NCI-H1417 (cell line): ENCODE results near the gene PRELID1.

Source experiments
- DNase-seq, 3 experiments: peaks; one replicate each; lab custom pipeline; 2025; lab: John Stamatoyannopoulos, UW

PRELID1 gene

DNA sequence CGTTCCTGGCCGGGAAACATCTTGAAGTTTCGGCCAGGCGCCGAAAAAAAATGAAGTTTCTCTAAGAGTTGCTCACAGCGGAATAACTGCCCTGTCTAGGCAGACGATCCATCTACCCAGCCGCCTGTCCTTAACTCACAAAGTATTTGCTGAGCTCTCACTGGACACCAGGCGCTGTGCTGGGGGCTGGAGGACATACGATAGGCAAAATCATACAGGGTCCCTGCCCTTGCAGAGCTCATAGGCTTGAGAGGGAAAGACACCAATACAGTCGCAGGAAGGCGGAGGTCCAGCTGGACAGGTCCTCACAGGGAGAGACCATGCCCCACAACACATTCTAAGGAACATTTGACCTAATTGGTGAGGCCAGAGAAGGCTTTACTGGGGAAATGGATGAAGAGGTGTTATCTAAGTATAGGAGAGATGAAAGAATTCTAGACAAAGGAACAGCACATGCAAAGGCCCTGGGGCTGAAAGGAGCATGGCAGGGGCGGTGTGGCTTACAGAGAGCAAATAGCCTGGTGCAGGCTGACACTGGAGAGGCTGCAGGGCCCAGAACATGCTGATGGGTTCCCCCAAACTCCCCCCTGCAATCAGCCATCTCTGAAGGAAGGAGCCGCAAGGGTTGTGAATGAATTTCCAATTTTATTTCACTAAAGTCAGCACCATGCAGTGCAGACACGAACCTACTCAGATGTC, 10.1 kb downstream of the PRELID1 start:
- no peak for DNase-seq

DNA sequence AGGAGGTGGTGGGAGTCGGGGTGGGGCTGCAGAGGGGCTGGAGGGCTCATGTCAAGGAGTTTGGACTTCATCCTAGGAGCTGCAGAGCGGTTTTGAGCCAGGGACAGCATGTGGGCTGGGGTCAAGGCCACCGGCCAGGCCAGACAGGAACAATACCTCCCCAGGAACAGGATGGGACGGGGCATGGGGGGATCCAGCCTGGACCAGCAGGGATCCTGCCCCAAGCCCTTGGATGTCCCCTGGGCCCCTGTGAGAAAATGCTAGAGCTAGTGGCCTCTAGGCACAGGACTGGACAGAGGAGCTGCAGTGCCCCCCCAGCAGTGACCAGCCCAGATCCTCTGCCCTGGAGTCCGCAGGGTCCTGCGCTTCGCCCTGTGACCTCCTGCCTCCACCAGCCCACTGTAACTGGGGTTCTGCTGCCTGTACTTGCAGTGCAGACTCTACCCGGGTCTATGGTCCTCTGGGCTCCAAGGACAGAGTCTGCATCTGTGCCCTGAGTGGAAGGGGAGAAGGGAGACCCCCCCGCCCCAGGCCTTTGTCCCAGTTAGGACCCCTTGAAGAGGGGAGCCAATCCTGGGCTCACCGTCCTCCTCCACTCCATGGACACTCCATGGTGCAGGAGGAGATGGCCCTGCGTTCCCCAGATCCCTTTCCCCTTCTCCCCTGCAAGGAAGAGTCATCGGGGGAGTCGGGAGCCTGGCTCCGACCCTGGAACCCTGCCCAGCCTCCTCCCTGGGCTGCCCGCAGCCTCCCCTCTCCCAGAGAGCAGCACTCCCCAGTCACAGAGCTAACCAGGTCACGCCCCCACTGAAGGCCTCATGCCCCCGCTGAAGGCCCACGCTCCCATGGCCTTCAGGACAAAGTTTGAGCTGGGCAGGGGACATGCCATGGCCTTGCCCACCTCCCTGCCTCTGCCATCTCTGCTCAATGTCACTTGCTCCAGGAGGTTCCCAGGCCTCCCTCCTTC, 11.1 kb downstream of the PRELID1 start:
- DNase-seq: no peak

DNA sequence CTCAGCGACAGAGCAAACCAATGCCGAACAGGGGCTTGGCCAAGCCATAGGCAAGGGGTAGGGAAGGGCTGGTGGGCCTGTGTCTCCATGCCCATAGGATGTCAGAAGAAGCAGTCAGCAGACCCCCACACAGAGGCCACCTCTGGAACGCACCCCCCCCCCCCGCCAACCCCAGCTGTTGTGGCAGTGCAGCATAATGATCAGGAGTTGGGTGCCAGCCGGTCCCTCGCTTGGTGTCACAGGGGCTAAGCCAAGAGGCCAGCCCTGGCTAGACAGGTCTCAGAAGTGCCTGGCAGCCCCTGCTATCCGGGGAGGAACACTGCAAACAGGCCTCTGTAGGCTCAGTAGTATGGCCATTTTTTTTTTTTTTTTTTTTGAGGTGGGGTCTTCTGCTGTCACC, 11.8 kb downstream of the PRELID1 start:
- DNase-seq: no peak

DNA sequence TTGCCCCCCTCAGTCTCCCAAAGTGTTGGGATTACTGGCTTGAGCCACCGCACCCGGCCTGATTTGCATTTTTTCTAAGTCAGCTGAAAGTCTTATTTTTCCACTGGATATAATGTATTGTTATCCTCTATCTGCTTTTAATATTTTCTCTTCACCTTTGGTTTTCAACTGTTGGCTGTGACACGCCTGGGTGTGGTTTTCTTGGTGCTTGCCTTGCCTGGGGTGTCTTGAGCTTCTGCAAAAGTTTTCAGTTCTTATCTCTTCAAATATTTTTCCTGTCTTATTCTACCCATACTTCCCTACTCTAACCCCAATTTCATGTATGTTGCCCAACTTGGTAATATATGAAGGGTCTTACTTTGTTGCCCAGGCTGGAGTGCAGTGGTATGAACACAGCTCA, 12.4 kb downstream of the PRELID1 start:
- DNase-seq: no peak

DNA sequence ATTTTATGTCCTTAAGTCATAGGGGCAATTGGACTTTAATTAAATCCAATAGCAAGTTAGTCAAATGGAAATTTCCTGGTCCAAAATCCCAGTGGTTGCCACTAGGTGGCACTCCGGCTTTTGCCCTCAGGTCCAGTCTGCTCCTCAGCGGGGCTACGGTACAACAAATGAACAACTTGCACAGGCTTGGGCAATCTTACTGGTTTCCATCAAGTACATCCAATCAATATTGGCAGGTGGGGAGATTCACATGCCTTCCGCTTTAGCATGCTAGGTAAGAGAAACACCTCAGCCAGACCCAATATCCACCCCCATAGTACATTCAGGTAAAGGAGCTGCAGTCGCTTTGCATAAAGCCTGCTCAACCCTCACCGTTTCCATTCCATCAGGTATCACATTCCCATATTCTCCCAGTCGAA, 14.4 kb downstream of the PRELID1 start:
- DNase-seq: peak; percentile 33 to 73 (median 64)

DNA sequence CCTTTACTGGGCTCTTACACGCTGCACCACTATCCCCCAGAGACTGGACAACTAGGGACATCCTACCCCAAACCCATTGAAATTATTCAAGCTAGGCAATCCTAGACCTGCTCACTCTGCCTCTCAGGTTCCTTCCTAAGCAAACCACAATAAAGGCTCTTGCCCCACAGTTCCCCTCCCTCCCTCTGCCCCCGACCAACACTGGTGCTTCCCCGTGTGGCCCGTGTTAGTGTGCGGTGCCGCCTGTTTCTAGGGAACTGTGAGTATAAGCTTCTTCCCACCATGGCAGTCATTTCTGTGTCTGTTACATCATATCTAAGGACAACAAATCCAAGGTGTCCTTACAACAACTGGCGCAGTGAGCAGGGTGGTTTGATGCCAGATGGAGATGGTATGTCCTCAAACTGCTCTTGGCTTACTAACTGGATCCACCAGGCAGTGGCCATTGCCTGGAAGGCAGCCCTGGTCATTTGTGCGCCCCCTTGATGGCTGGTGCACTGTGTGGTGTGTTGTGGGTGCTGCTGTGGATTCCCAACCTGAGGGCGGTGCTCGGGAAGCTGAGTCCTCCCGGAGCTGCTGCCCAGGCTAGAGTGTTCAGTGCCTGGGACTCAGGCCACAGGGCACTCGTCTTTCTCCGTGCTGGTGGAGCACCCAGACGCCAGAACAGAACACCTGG, 16.5 kb downstream of the PRELID1 start:
- no peak for DNase-seq

DNA sequence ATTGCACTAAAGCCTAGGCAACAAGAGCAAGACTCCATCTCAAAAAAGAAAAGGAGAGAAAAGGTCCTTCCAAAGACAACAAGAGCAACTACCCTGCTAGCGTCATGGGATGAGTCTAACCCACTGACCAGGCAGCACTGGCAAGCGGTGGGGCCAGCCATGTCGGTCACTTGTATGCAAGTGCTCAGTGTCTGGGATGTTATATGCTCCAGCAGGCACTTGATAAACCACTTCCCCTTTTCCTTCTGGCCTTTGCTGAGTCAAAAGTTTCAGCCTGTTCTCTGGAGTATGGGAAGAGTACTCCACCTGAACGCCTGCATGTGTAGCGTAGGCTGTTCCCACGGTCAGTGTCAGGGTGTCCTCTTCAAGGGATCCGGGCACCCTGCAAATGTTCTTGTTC, 17.3 kb downstream of the PRELID1 start:
- no peak for DNase-seq

DNA sequence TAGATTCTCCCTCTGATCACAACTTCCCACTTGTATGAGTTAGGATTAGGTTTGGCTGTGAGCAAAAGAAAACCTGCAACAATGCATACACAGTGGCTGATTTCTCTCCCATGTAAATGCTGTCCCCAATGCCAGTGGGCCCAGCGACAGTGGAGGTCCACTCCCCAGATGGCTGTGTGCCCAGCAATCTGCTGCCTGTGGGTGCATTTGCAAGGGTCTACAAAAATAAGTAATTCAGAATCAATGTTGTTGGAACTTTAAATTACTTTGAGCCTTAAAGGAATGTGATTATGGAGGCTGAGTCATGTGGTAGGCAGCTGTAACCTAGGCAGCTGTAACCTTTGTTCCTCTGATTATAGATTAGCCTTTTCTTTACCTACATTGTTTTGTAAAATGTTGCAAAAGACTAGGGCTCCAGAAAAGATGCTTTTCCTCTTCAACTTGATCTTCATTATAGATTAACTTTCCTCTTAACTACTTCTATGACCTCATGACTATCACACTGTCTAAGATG, 22.3 kb downstream of the PRELID1 start:
- no peak for DNase-seq

DNA sequence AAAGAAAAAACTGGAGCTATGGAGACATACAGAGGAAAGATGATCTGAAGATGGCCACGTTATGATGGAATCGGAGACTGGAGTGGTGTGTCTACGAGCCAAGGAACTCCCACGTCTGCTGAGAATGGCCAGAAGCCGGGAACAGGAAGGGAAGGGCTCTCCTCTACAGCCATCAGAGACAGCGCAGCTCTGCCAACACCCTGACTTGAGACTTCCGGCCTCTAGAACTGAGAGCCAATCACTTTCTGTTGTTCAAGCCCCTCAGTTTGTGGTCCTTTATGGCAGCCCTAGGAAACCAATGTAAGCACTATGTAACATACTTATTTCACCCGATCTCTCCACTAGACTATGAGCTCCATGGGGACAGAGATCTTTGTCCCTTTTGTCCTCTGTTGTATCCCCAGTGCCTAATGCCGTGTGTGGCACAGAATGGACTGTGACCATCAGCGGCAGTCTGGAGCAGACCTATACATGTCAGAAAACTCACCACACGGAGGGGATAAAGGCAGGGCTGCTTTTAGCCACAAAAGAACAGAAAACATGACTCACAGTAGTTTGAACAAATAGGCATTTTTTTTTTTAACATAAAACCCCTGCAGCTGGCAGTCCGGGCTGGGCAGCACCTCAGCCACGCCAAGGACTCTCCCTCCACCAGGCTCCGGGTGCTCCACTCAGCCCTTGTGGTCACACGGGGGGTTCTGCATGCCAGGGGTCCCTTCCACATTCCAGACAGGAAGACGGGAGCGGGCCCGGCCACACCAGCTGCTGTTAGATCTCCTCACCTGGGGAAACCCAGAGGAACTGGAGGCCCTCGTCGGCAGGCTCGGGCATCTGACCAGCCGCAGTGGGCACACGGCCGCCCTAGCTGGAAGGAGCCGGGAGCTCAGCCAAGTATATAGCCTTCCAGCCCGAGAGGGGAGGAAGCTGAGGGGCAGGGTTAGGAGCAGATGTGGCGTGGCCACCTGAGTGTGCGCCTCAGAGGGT, 24.2 kb downstream of the PRELID1 start:
- no peak for DNase-seq

DNA sequence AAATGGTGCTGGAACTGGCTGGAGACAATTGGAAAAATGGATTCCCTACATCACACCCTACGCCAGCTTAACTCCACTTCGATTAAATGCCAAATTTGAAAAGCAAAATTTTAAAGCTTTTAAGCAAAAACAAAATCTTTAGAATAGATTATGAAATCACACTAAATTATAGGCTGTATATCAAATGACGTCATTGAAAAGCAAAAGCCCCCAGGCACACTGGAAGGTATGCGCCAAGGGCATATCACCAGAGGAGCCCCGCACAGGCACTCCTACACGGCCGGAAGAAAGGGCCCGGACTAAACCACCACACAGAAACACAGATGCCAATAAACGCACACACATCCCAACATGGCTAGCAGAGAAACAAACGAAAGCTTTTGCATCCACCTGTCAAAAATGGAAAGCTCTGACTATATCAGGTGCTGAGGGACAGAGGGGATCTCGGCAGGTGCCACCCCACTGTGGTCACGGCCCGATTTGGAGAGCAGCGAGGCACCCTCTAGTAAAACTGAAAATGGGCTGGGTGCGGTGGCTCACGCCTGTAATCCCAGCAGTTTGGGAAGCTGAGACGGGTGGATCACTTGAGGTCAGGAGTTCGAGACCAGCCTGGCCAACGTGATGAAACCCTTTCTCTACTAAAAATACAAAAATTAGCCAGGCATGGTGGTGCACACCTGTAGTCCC, 25.1 kb downstream of the PRELID1 start:
- DNase-seq: no peak

DNA sequence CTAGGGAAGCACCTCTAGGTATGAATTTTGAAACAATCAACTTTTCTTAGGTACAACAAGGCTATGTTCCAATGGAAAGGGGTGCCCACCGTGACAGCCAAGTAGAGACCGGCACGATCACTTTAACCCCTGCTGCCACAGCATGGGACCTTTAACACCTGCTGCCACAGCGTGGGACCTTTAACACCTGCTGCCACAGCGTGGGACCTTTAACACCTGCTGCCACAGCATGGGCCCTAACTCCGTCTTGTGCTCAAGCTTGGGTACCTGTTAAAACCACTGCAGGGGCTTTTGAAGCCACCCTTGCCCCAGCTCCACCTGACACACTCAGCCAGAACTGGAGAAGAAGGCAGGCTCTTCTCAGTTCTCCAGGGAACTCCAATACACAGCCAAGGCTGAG, 26.3 kb downstream of the PRELID1 start:
- DNase-seq: peak in 1 of 3 experiments; percentile 35

DNA sequence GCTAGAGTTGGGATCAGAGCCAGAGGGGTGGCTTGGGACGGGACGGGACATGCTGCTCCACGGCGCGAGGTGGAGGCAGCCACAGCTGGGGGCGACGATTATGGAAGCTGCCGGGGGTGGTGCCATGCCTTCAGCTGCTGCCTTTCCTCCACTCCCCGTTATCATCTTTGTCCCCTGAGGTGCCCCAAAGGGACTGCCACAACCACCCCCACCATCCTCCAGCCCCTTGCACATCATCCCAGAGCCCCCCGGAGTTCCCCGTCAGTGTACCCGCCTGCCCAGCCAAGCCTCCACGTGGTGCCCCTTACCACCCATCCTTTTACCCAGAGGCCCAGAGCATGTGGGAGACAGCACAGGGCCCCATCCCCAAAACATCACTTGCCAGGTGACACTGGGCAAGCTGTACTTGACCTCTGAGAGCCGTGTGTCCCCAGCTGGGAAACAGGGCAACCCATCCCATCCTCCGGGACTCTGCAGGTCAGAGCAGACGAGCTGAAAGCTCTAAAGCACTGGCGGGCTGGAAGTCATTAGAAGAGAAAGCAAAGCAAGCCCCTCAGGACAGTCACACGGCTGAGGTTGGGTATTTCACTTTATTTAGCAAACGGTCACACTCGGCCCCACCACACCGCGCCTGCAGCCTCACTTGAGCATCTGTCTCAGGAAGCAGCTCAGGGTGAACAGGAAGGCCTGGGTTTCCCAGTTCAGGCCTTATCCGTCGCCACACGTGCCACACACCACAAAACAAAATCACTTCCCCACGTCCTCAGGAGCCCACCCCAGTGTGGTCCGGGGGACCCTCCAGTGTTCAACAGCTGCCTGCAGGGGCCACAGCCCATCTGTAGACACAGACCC, 27.6 kb downstream of the PRELID1 start:
- no peak for DNase-seq

DNA sequence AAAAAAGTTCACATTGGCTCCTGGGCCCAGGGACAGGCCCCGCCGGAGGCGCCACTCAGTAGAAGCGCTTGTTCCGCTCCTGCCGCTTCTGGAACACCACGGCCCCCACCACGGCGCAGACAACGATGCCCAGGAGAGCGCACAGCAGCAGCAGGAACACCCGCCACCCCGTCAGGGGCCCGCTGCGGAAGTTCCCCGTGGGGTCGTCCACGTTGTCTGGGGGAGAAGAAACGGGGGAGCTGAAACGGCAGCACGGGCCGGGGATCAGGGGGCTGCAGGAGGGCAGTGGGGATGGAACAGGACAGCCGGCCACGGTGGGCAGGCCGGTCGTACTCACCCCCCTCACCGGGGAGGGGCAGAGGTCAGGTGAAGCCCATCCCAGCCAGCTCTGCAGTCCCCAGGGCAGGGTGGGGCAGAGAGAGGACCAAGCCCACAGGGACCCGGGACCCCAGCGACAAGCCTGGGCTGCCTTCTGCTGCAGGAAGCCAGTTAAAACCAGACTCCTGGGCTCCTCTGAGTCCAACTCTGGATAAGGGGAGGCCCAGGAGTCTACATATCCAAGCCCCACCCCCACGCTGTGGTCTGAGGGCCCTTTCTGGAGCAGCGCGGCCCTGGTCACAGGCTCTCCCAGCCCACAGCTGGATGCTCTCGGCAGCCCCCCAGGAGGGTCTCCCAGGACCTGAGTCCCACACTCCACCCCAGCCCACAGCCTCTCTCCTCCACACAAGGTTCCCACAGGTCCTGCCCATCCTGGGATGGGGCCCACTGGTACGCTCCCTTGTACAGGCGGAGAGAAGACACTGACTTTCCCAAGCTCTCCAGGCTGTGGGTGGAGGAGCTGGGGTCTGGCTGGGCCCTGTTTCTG, 28.7 kb downstream of the PRELID1 start:
- no peak for DNase-seq

DNA sequence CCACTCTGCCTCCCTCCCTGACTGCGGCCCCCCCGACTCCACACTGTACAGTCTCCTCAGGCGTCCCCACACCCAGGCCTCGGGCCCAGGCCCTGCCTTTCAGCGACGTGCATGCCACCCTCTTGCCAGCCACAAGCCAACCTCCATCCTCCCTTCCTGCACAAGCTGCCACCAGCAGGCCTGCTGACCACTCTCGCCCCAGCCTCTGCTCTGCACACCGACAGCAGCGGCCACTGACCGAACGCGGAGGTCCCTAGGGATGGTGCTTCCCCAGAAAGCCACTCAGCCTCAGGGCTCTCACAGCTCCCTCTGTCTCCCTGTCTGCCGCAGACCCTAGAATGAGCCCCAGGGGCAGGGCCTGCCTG, 29.3 kb downstream of the PRELID1 start:
- no peak for DNase-seq

DNA sequence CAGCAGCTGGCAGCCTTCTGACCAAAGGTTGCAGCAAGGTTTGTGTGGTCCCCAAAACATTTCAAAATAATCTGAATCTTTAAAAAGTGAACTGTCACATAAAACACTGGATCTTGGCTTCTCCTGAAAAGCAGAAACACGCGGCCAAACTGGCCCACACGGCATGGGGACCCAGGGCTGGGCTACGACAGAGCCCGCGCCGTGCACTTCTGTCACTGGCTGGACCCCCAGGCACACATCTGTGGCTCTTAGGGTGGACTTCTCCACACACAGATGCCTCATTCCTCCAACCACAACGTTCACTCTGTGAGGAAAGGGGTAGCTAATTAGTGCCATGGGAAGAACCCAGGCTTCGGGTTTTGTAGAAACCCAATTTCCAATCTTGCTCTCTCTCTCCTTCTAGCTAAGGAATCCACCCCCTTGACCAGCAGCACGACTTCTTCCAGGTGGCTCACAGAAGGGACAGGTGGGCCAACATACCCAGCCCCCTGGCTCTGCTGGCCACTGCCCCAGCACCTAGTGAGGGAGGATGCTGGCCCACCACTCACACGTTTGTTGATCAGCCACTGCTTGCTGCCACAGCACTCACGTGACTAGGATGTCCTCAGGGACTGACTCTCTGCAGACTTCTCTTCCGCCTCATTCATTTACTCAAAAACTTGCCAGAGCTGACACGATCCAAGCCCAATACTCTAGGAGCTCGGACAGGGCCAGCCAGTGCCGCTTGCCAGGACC, 30.0 kb downstream of the PRELID1 start:
- DNase-seq: no peak

DNA sequence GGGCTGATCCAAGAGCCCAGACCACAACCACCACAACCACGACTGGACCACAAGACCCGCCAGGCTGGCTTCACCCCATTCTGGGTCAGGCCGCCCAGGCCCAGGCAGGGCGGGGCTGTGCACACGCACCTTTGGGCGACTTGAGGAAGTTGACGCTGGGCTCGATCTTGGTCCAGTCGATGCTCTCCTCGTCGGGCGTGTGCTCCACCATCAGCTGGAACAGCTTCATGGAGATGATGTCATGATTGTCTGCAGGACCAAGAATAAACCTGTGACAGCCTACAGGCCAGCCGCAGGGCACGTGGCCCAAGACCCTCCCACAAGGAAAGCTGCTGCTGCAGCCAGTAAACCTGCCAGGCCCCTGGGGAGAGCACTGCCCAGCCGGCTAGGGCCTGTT, 30.6 kb downstream of the PRELID1 start:
- no peak for DNase-seq

DNA sequence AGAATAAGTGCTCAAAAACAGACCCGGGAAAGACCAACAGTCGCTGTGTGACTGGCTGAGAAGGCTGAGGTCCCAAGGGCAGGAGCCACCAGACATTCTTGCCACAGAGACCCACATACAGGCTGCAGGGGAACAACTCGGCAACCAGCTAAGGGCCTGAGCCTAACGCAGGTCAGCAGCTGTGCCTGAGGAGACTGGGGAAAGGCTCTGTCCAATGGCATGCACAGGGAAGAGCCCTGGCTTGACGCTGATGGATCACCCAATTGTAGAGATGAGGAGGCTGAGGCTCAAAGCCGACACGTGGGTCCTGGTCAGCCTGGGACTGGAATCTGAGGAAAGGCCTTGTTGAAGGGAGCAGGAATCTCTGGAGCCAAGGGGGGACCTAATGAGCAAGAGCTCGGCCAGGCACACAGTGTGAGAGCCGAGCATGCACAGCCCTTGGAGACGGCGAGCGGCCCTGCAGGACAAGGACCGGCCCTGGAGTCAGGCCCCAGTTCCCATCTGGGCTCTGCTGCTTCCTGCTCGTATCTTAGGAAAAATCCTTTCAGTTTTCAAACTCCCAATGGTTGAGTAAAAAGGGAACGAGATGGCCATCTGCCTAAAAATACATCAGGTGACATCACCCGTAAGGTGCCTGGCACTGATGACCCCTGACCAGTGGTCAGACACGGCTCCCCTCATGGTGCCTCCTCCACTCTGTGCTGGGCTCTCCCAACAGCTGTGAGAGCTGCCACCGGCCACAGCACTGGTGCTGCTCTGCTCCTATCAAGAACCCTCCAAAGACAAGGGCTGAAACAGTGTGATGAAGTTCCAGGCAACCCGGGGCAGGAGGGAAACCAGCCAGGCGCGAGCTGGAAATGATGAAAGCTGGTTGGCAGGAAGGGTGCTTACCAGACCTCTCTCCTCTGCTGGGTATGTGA, 31.4 kb downstream of the PRELID1 start:
- DNase-seq: no peak
